GM19238 (cell line): Measurements from ENCODE around the gene STH.

Experiments
- DNase-seq: peaks from one replicate; pipeline ENCODE4 v3.0.0; 2011; ENCODE audit warnings: low spot score; ENCODE audit not compliant: insufficient read length

Gene STH

GRCh38 chr17:46026166-46027047 is 27.4 kb downstream of the STH start:
- DNase-seq, result no peak

- DNase-seq, result no peak
These were observed 28.3 kb downstream of the STH start for GRCh38 chr17:46027048-46027975.

- DNase-seq, result no peak
These were observed 28.9 kb downstream of the STH start for GRCh38 chr17:46027976-46028325.

- no peak for DNase-seq
These were observed 29.3 kb downstream of the STH start for GRCh38 chr17:46028374-46028773.

- DNase-seq, result no peak
These were observed 30.0 kb downstream of the STH start for GRCh38 chr17:46028981-46029565.

GRCh38 chr17:46029627-46030026 is 30.6 kb downstream of the STH start:
- DNase-seq, result no peak

- DNase-seq, result no peak
These were observed 31.7 kb downstream of the STH start for GRCh38 chr17:46030752-46031151.

DNA sequence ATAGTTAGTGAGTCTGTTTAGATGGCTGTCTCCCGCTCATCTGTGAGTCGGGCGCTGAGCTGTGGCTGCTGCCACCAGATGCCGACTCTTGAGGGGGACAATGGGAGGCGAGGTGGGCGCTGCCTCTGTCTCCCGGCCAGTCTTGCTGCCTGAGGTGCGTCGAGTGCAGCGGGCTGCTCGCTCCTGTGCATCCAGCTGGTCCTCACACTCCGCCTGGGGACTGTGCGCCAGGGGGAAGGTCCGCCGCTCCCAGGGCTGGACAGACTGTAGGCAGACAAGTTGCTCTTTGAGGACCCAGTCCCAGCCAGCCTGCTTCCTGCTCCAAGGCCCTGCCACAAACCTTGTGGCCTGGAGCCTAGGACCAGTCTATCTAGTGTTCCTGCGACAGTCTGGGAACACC is 32.4 kb downstream of the STH start:
- no peak for DNase-seq

DNA sequence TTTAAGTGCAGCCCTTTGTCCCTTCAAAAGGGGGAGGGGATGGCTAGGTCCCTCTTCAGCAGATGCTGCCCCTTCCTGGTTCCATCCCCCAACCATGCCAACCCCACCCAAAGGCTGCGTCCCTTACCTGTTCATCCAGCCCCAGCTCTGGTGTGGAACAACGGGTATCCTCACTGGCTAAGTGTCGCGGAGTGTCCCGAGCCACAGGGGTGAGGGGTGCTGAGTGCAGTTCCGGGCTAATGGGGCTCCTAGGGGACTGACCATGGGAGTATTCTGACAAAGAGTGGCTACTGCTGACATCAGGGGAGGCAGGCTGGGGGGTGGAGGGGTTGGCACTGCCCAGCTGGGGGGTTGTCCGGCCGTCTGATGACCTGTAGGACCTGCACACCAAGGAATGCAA is 32.9 kb downstream of the STH start:
- DNase-seq, result no peak

DNA sequence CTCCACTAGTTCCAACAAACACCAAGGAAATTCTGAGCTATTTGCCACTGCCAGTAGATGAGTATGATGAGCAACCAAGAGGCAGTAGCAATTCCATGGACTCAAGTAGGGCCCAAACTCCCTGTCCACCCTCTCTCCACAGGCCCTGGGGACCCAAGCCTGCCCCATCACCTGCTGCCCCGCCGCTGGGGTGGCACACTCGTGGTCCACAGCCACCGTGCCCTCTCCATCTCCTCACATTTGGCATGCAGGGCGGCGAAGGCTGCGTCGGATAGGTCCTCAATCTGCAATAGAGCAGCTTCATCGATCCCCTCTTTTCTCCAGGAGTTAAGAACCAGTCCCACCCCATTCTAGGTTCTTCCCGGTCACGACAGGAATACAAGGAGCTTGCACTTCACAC is 33.9 kb downstream of the STH start:
- DNase-seq, result no peak

- no peak for DNase-seq
These were observed 34.3 kb downstream of the STH start for GRCh38 chr17:46033392-46033791.

GRCh38 chr17:46035112-46035818 is 36.2 kb downstream of the STH start:
- peak; percentile 37 for DNase-seq

GRCh38 chr17:46036491-46036890 is 37.4 kb downstream of the STH start:
- no peak for DNase-seq

- no peak for DNase-seq
These were observed 38.7 kb downstream of the STH start for GRCh38 chr17:46037722-46038255.

GRCh38 chr17:46038414-46038813 is 39.4 kb downstream of the STH start:
- no peak for DNase-seq

- DNase-seq, result no peak
These were observed 39.9 kb downstream of the STH start for GRCh38 chr17:46038937-46039336.

DNA sequence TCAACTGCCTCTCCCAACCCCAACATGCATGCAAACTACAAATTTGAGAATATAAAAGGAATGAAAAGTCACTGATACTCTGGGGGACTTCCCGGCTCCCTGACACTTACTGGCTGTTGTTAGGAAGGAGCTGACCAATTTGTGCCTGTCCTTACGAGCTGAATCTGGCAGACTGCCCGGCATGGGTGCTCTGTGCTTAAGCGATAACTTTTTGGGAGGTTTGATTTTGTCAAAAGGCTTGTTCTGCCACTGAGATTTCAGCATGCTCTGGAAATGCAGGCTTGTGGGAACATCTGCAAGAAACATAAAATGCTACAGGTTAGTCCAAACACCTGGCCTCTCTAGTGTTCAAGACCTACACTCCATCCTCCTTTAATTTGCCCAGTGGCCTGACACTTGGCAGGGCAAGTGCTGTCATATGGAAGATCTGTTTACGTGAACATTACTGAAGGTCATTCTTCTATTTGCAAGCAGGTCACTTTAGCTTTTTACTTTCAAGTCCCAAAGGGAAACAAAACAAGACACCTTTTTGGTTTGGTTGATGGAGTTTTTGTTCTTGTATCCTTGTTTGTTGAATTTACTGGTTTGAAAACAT is 40.6 kb downstream of the STH start:
- no peak for DNase-seq

- DNase-seq, result no peak
These were observed 43.2 kb downstream of the STH start for GRCh38 chr17:46042246-46042645.

DNA sequence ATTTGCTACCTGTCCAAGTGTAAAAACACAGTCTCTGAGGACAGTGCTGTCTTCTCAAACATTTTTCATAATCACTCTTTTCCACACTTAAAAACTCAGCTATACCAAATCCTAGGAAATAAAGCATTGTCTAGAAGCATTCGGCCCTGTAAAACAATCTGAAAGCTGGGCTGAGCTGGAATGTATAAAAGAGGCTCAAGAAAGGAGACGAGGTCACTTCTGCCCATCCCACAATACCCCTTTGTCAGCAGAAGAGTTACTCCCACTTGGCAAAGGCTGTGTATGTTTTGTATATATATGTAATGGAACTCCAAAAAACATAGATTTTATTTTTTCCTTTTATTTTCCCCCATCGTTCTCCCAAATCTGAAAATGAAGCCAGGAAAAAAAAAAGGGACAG is 43.9 kb downstream of the STH start:
- no peak for DNase-seq

GRCh38 chr17:46043606-46044005 is 44.6 kb downstream of the STH start:
- DNase-seq, result no peak
